Common myeloid progenitor, CD34-positive (primary cell): ENCODE results near the gene PKMYT1.

ENCODE experiments used
- CTCF ChIA-PET: fragments of 350-600 bp; sonication (Branson Sonifier 250); formaldehyde crosslinking; loops from one replicate; lab custom pipeline; 2021; ENCODE audit warnings: antibody characterized with exemption; lab: Charles Lee
- POLR2A ChIA-PET: fragments of 350-600 bp; sonication (Branson Sonifier 250); formaldehyde crosslinking; loops from one replicate; lab custom pipeline; 2021; ENCODE audit warnings: antibody characterized with exemption; lab: Charles Lee
- DNase-seq, 3 donors: peaks; one replicate each; pipeline versions ENCODE4 v3.0.0 to v3.0.0-alpha.2; 2013
- H3K27ac ChIP-seq, 2 experiments: 1 replicate in 1 of 2; 2 replicates in 1 of 2; pipeline ENCODE4 v1.7.0; 2013; ENCODE audit warnings: inconsistent platforms in 2 of 2, low read length in 2 of 2, mild to moderate bottlenecking in 2 of 2, low read depth in 1 of 2, moderate library complexity in 1 of 2; ENCODE audit not compliant: severe bottlenecking in 2 of 2, insufficient read depth in 1 of 2, poor library complexity in 1 of 2
- H3K27me3 ChIP-seq, 5 experiments: replicated peaks in 2 of 5; 1 replicate in 3 of 5; 2 replicates in 2 of 5; pipeline versions ENCODE4 v1.6.1 to v1.7.0; 2013; ENCODE audit warnings: low read length in 4 of 5, mild to moderate bottlenecking in 2 of 5, moderate library complexity in 2 of 5, inconsistent platforms in 1 of 5; ENCODE audit not compliant: insufficient read depth in 5 of 5, control insufficient read depth in 4 of 5
- H3K36me3 ChIP-seq, 4 experiments: 1 replicate in 2 of 4; 2 replicates in 2 of 4; pipeline versions ENCODE4 v1.6.1 to v1.7.0; 2013; ENCODE audit warnings: low read length in 3 of 4, control low read depth in 1 of 4, mild to moderate bottlenecking in 1 of 4; ENCODE audit not compliant: control insufficient read depth in 4 of 4, insufficient read depth in 4 of 4
- H3K4me1 ChIP-seq, 4 experiments: 1 replicate in 3 of 4; 2 replicates in 1 of 4; pipeline versions ENCODE4 v1.6.1 to v1.7.1; 2013; ENCODE audit warnings: low read length in 3 of 4, mild to moderate bottlenecking in 3 of 4, control low read depth in 1 of 4, inconsistent platforms in 1 of 4, moderate library complexity in 1 of 4; ENCODE audit not compliant: control insufficient read depth in 4 of 4, insufficient read depth in 4 of 4; ENCODE audit errors: control extremely low read depth in 1 of 4
- H3K4me3 ChIP-seq, 7 experiments: 1 replicate in 4 of 7; 2 replicates in 3 of 7; pipeline versions ENCODE4 v1.5.1 to v1.7.0; 2013; ENCODE audit warnings: mild to moderate bottlenecking in 7 of 7, low read length in 6 of 7, moderate library complexity in 6 of 7, inconsistent platforms in 2 of 7, low read depth in 2 of 7, control low read depth in 1 of 7; ENCODE audit not compliant: insufficient read depth in 4 of 7, control insufficient read depth in 1 of 7; ENCODE audit errors: extremely low read depth in 1 of 7
- H3K9me3 ChIP-seq, 5 experiments: 1 replicate in 4 of 5; 2 replicates in 1 of 5; pipeline versions ENCODE4 v1.6.1 to v1.7.1; 2013; ENCODE audit warnings: low read length in 4 of 5, mild to moderate bottlenecking in 2 of 5, inconsistent platforms in 1 of 5, low read depth in 1 of 5, moderate library complexity in 1 of 5; ENCODE audit not compliant: control insufficient read depth in 4 of 5, insufficient read depth in 2 of 5; ENCODE audit errors: control extremely low read depth in 1 of 5
- WGBS: methylation state at CpG from one replicate; pipeline ENCODE4 v1.1.5; 2013; ENCODE audit not compliant: insufficient coverage; 5-methylcytosine and 5-hydroxymethylcytosine counted together

The PKMYT1 gene

DNA sequence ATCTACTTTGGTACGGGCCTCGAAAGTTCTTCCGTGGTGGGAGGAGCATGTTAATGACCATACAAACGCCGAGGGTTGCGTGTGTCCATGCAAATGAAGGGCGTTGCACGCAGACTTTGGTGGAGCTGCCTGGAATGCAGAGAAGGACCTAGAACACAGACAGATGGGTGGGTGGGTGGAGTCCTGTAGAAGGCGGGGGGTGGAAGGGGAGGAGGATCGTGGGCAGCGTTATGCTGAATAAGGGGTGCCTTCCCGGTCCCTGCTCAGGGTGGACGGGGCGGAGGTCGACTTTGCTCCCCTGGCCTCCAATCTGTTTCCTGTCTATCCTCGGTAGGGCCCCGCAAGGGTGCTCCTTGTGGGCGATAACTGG lies 11.9 kb downstream of the PKMYT1 start:
- 15% methylated on average over 17 of the region's 18 CpGs for WGBS
- Histone ChIP-seq H3K27ac (no peak overlapping the region), H3K9me3 (no peaks in the 10 kb centered on the region), H3K4me1 (peaks cover 0 to 66% (median 57%) of the 10 kb centered on the region in 4 experiments), H3K36me3 (peaks cover 0 to 29% (median 15%) of the 10 kb centered on the region in 4 experiments), H3K4me3 (peak overlapping the region in 6 of 7 experiments; percentile 1 to 87 (median 82)), H3K27me3 (peaks cover 0 to 53% (median 23%) of the 10 kb centered on the region in 5 experiments)
- ChIA-PET CTCF (interaction anchor here (1.2 to 2.0 kb wide), 2 partner anchors 13 to 22 kb away, joined by 3 to 10 read pairs; partner anchors contain the start of gene PKMYT1), POLR2A (no interaction called here)
- DNase-seq = peak in 1 of 3 donors; percentile 36

DNA sequence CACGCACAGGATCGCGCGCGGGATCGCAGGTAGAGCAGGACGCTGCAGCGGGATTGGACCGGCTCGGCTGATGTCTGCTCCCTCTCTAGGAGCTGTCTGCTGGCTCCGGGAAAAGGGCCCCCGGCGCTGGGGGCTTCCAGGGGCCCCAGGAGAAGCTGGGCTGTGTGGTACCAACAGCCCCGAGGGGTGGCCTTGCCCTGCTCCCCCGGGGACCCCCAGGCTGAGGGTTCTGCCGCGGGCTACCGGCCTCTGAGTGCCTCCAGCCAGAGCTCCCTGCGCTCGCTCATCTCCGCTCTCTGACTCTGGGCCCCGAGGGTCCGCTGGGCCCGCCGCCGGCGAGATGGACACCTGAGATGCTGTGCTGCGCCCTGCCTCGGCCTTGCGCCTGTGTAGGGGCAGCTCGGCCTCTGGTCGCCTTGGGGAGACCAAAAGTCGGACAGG lies 12.5 kb downstream of the PKMYT1 start:
- ChIA-PET POLR2A (no interaction called here), CTCF (interaction anchor here (1.2 to 2.0 kb wide), 6 partner anchors 8 to 56 kb away, joined by 3 to 10 read pairs (median 5); partner anchors contain the start of genes FLYWCH1 and PKMYT1)
- Histone ChIP-seq H3K27ac (no peak overlapping the region), H3K27me3 (peaks cover 0 to 59% (median 26%) of the 10 kb centered on the region in 5 experiments), H3K4me1 (peaks cover 0 to 71% (median 61%) of the 10 kb centered on the region in 4 experiments), H3K9me3 (no peaks in the 10 kb centered on the region), H3K36me3 (peaks cover 0 to 23% (median 9%) of the 10 kb centered on the region in 4 experiments), H3K4me3 (no peak overlapping the region)
- no peak for DNase-seq
- 61% methylated on average over 28 of the region's 33 CpGs for WGBS

DNA sequence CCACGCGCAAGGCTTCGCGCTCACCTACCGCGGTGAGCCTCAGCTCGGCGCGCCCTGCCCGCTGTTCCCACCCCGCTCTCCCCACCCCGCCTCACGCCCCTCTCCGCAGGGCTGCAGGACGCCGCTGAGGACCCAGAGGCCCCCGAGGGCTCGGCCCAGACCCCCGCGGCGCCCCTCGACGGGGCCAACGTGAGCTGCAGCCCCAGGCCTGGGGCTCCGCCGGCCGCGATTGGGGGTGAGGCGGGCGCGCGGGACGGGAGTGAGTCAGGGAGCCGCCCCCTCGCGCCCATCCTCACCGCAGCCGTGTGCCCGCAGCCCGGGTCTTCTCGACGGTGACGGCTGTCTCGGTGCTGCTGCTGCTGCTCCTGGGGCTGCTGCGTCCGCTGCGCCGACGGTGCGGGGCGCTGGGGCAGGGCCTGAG lies 13.0 kb downstream of the PKMYT1 start:
- POLR2A ChIA-PET = no interaction called here
- H3K36me3 ChIP-seq = peaks cover 0 to 18% (median 5%) of the 10 kb centered on the region in 4 experiments
- H3K9me3 ChIP-seq = no peaks in the 10 kb centered on the region
- peaks cover 0 to 72% (median 63%) of the 10 kb centered on the region in 4 experiments for H3K4me1 ChIP-seq
- H3K27me3 ChIP-seq = peaks cover 0 to 65% (median 30%) of the 10 kb centered on the region in 5 experiments
- H3K27ac ChIP-seq = no peak overlapping the region
- peak in 2 of 3 donors; percentile 33 to 50 for DNase-seq
- 10% methylated on average over 42 of the region's 51 CpGs for WGBS
- CTCF ChIA-PET = interaction anchor here (1.2 to 2.0 kb wide), 6 partner anchors 9 to 56 kb away, joined by 3 to 10 read pairs (median 5); partner anchors contain the start of genes FLYWCH1 and PKMYT1
- H3K4me3 ChIP-seq = peak overlapping the region in 2 of 7 experiments; percentile 43 to 52

DNA sequence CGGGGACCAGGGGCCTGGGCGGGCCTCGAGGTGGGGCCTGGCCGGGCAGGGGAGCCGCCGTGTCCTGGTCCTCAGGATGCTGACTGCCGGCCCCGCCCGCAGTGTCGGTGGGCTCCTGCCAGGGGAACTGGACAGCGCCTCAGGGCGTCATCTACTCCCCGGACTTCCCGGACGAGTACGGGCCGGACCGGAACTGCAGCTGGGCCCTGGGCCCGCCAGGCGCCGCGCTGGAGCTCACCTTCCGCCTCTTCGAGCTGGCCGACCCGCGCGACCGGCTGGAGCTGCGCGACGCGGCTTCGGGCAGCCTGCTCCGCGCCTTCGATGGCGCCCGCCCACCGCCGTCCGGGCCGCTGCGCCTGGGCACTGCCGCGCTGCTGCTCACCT lies 13.4 kb downstream of the PKMYT1 start:
- Histone ChIP-seq H3K4me1 (peaks cover 0 to 72% (median 63%) of the 10 kb centered on the region in 4 experiments), H3K36me3 (peaks cover 0 to 14% (median 3%) of the 10 kb centered on the region in 4 experiments), H3K9me3 (no peaks in the 10 kb centered on the region), H3K4me3 (peak overlapping the region in 5 of 7 experiments; percentile 13 to 52 (median 42)), H3K27ac (no peak overlapping the region), H3K27me3 (peaks cover 0 to 69% (median 31%) of the 10 kb centered on the region in 5 experiments)
- no peak for DNase-seq
- POLR2A ChIA-PET = interaction anchor here (0.5 kb wide), 1 partner anchor 745 kb away, joined by 4 read pairs; no protein-coding TSS in a partner anchor
- 2% methylated on average over 41 of the region's 46 CpGs for WGBS
- CTCF ChIA-PET = interaction anchor here (1.2 to 2.0 kb wide), 6 partner anchors 9 to 55 kb away, joined by 3 to 10 read pairs (median 5); partner anchors contain the start of genes FLYWCH1 and PKMYT1

DNA sequence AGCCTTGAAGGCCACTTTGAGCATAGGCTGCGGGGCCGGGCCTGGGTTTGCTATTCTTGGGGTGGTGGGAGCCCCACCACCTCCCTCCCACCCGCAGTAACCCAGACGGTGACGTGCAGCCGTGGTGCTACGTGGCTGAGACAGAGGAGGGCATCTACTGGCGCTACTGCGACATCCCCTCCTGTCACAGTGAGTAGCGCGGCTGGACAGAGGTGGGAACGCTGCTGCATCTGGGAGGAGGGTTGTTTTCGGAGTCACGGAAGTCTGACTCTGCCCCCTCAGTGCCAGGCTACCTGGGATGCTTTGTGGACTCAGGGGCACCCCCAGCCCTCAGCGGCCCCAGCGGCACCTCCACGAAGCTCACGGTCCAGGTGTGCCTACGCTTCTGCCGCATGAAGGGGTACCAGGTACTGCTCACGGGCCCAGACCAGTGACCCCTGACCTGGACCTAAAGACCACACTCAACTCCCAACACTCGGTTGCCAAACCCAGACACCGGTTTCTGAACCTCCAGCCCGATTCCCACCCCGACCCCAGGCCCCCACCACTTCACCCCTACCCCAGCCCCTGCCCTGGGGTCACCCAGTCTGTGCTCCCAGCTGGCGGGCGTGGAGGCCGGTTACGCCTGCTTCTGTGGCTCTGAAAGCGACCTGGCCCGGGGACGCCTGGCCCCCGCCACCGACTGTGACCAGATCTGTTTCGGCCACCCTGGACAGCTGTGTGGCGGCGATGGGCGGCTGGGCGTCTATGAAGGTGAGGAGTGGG lies 14.0 kb downstream of the PKMYT1 start:
- ChIA-PET POLR2A (interaction anchor here (0.5 kb wide), 1 partner anchor 745 kb away, joined by 4 read pairs; no protein-coding TSS in a partner anchor), CTCF (interaction anchor here (0.7 to 2.0 kb wide), 8 partner anchors 10 to 55 kb away, joined by 3 to 10 read pairs (median 6); partner anchors contain the start of genes FLYWCH1 and PKMYT1)
- 69% methylated on average over 25 of the region's 39 CpGs for WGBS
- H3K9me3 ChIP-seq = no peaks in the 10 kb centered on the region
- H3K4me1 ChIP-seq = peaks cover 0 to 76% (median 62%) of the 10 kb centered on the region in 4 experiments
- peaks cover 0 to 8% (median under 1%) of the 10 kb centered on the region in 4 experiments for H3K36me3 ChIP-seq
- H3K27me3 ChIP-seq = peaks cover 0 to 71% (median 31%) of the 10 kb centered on the region in 5 experiments
- peak overlapping the region in 3 of 7 experiments; percentile 13 to 43 (median 42) for H3K4me3 ChIP-seq
- DNase-seq = no peak
- no peak overlapping the region for H3K27ac ChIP-seq

DNA sequence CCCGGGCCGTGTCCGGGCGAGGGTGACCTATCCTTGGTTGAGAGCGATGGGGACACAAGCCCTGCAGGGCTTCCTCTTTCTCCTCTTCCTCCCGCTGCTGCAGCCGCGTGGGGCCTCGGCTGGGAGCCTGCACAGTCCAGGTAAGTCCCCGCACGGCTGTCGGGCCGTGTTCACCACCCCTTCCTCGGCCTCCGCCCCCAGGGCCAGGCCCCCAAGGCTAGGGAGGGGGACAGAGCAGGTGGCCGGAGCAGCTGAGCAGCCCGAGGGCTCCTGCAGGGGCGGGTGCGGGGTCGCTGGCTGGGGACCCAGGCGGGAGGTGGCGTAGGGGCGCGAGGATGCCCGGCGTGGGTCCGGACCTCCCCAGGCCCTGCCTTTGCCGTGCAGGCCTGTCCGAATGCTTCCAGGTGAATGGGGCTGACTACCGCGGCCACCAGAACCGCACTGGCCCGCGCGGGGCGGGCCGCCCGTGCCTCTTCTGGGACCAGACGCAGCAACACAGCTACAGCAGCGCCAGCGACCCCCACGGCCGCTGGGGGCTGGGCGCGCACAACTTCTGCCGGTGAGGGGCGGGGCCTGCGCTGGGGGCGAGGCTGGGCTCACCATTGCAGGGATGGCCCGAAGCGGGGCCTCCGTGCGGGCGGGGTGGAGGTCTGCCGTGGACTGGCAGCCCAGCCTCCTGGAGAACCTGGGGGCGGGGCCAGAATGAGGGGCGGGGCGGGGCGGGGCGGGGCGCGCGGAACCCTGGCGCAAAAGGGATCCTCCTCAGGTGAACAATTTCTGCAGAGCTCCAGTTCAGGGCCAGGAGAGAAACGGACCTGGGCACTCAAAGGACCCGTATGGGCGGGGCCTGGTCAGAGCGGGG lies 15.5 kb downstream of the PKMYT1 start:
- Histone ChIP-seq H3K27me3 (peaks cover 0 to 71% (median 31%) of the 10 kb centered on the region in 5 experiments), H3K36me3 (no peaks in the 10 kb centered on the region), H3K9me3 (no peaks in the 10 kb centered on the region), H3K4me3 (peak overlapping the region in 6 of 7 experiments; percentile 42 to 66 (median 54)), H3K4me1 (peaks cover 0 to 64% (median 48%) of the 10 kb centered on the region in 4 experiments), H3K27ac (no peak overlapping the region)
- DNase-seq = peak in 2 of 3 donors; percentile 63 to 68
- CTCF ChIA-PET = interaction anchor here (0.8 to 1.4 kb wide), 4 partner anchors 10 to 20 kb away, joined by 3 to 6 read pairs (median 4); no protein-coding TSS in a partner anchor
- WGBS = under 1% methylated on average over 61 of the region's 68 CpGs
- POLR2A ChIA-PET = no interaction called here
